ENCODE results near the gene TTLL11. TPM values are rescaled to one million over a fixed set of nuclear protein-coding genes. Genes with fewer than 3 reads are reported as not detected.

TTLL11 gene
- total RNA-seq, 1 donor from 2014 or later: 6.7 TPM

DNA sequence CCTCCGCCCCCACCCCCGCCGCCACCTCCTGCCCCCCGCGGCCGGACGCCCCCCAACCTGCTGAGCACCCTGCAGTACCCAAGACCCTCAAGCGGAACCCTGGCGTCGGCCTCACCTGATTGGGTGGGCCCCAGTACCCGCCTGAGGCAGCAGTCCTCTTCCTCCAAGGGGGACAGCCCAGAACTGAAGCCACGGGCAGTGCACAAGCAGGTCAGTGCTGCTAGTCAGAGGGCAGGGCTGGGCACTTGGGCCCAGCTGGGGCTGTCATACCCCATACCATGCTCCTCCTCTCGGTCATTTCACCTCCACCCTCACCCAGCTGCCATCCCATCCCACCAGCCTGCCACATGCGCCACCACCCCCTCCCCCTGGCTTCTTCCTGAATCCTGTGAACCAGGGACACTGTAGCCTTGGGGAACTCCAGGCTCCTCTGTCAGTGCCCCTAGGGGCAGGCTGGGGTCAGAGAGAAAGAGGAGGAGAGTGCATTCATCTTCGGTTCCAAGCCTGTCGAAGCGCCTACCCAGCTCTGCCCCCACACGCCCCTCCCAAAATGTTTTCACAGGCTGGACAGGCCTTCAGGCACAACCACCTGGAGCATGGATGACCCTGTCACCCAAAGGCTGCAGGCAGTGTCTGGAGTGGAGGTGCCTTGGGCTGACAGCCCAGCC, 319.7 kb downstream of the TTLL11 start:
- no peak for DNase-seq

DNA sequence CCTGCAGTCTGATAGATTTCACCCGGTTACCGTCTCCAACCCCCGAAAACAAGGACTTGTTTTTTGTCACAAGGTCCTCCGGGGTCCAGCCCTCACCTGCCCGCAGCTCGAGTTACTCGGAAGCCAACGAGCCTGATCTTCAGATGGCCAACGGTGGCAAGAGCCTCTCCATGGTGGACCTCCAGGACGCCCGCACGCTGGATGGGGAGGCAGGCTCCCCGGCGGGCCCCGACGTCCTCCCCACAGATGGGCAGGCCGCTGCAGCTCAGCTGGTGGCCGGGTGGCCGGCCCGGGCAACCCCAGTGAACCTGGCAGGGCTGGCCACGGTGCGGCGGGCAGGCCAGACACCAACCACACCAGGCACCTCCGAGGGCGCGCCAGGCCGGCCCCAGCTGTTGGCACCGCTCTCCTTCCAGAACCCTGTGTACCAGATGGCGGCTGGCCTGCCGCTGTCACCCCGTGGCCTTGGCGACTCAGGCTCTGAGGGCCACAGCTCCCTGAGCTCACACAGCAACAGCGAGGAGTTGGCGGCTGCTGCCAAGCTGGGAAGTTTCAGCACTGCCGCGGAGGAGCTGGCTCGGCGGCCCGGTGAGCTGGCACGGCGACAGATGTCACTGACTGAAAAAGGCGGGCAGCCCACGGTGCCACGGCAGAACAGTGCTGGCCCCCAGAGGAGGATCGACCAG, 320.4 kb downstream of the TTLL11 start:
- DNase-seq: no peak

Small RNAs within 50 kb of the gene (small RNA-seq; reads per million reads assigned to genes)
- gene MIR4478 (ENCODE audit: low replicate concordance): not detected

Other genes with a start within 250 kb of the TTLL11 start
- gene NDUFA8, start 66.5 kb upstream of the TTLL11 start, total RNA-seq: 27.1 TPM
- not detected for gene MORN5, start 66.6 kb upstream of the TTLL11 start, total RNA-seq
- 0.99 TPM for gene LHX6, start 135.6 kb upstream of the TTLL11 start, total RNA-seq
- gene RBM18, start 171.5 kb upstream of the TTLL11 start, total RNA-seq: 9.2 TPM
- 27.4 TPM for gene MRRF, start 171.6 kb upstream of the TTLL11 start, total RNA-seq

All from skin of body (tissue), 3 donors.